Caco-2 (cell line): ENCODE results near the gene OSBPL8. TPM values are rescaled to one million over a fixed set of nuclear protein-coding genes. Genes with fewer than 3 reads are reported as not detected.

Source experiments
- BruUV-seq: library from RNA; stranded (reverse); fragments of 400-500 nt; replicated peaks from 2 replicates; lab custom pipeline; 2021; lab: Mats Ljungman, UMichigan
- CTCF ChIA-PET: fragments of 300-600 bp; sonication (Branson Sonifier 250); formaldehyde crosslinking; loops from one replicate; lab custom pipeline; 2022; ENCODE audit warnings: antibody characterized with exemption; lab: Charles Lee
- POLR2A ChIA-PET: fragments of 300-600 bp; sonication (Branson Sonifier 250); formaldehyde crosslinking; loops from one replicate; lab custom pipeline; 2022; ENCODE audit warnings: antibody characterized with exemption; lab: Charles Lee
- DNase-seq, 2 experiments: peaks; one replicate each; pipeline versions ENCODE4 v3.0.0 to v3.0.0-alpha.2; 2020 to 2022
- H3K27me3 ChIP-seq: replicated peaks from 2 replicates; pipeline ENCODE4 v1.6.0; 2011; ENCODE audit warnings: low read length; ENCODE audit not compliant: control insufficient read depth, insufficient read depth
- H3K36me3 ChIP-seq: 2 replicates; pipeline ENCODE4 v1.5.1; 2011; ENCODE audit warnings: low read length; ENCODE audit not compliant: control insufficient read depth, insufficient read depth
- H3K4me1 ChIP-seq: fragments of 250-450 bp; sonication (Bioruptor Pico); 2 replicates; pipeline ENCODE4 v1.5.1; 2020; ENCODE audit warnings: mild to moderate bottlenecking
- H3K4me3 ChIP-seq: 2 replicates; pipeline ENCODE4 v1.5.1; 2011; ENCODE audit warnings: low read depth, mild to moderate bottlenecking, control low read depth, low read length
- H3K9me3 ChIP-seq: fragments of 250-450 bp; sonication (Bioruptor Pico); 2 replicates; pipeline ENCODE4 v1.5.1; 2020; ENCODE audit warnings: mild to moderate bottlenecking, moderate library complexity
- H3K27ac Mint-ChIP-seq: one replicate; pipeline ENCODE4 v1.8.0; 2022; ENCODE audit warnings: mixed read lengths; ENCODE audit not compliant: unreplicated experiment
- H3K27me3 Mint-ChIP-seq: one replicate; pipeline ENCODE4 v1.8.0; 2022; ENCODE audit warnings: mixed read lengths; ENCODE audit not compliant: insufficient read depth, unreplicated experiment
- H3K36me3 Mint-ChIP-seq: one replicate; pipeline ENCODE4 v1.8.0; 2022; ENCODE audit warnings: mild to moderate bottlenecking, mixed read lengths; ENCODE audit not compliant: insufficient read depth, unreplicated experiment
- H3K4me1 Mint-ChIP-seq: one replicate; pipeline ENCODE4 v1.8.0; 2022; ENCODE audit warnings: low read depth, mixed read lengths; ENCODE audit not compliant: unreplicated experiment
- H3K4me3 Mint-ChIP-seq: one replicate; pipeline ENCODE4 v1.8.0; 2022; ENCODE audit warnings: mild to moderate bottlenecking, moderate library complexity, mixed read lengths; ENCODE audit not compliant: unreplicated experiment
- H3K9me3 Mint-ChIP-seq: one replicate; pipeline ENCODE4 v1.8.0; 2022; ENCODE audit warnings: mixed read lengths; ENCODE audit not compliant: unreplicated experiment
- CTCF ChIP-seq, 2 experiments: fragments of 200-600 bp in 1 of 2; IDR thresholded peaks; 1 replicate in 1 of 2; 2 replicates in 1 of 2; pipeline versions ENCODE4 v1.5.1 to v1.8.0; 2011 to 2022; ENCODE audit warnings: antibody characterized with exemption in 1 of 2, control low read depth in 1 of 2, inconsistent platforms in 1 of 2, low read depth in 1 of 2, low read length in 1 of 2, mild to moderate bottlenecking in 1 of 2, moderate library complexity in 1 of 2; ENCODE audit not compliant: insufficient read depth in 1 of 2, severe bottlenecking in 1 of 2, unreplicated experiment in 1 of 2
- intact Hi-C: fragments of 100-400 bp; cut with micrococcal nuclease; formaldehyde crosslinking; loops from one replicate; pipeline ENCODE4 v1.10.0; 2022; ENCODE audit not compliant: unreplicated experiment
- total RNA-seq: library from RNA; stranded (reverse); gene quantifications from 2 replicates; pipeline ENCODE4 v1.2.3, GENCODE V29; 2022

OSBPL8 gene
- total RNA-seq, 1 experiment from 2014 or later, result 50.0 TPM

- Histone ChIP-seq H3K27me3 (no peaks in the 10 kb centered on the region), H3K9me3 (no peaks in the 10 kb centered on the region), H3K4me3 (no peak overlapping the region), H3K36me3 (no peaks in the 10 kb centered on the region), H3K4me1 (0 out of 2 replicates have a peak, but pooled peaks cover 3% of the 10 kb centered on the region)
- ChIA-PET CTCF (interaction anchor here (0.6 kb wide), 1 partner anchor 160 kb away, joined by 3 read pairs; no protein-coding TSS in a partner anchor), POLR2A (no interaction called here)
- Mint-ChIP-seq H3K4me1 (no peaks in the 10 kb centered on the region), H3K27me3 (no peaks in the 10 kb centered on the region), H3K4me3 (no peak overlapping the region), H3K36me3 (no peaks in the 10 kb centered on the region), H3K27ac (no peak overlapping the region), H3K9me3 (no peaks in the 10 kb centered on the region)
- TF ChIP-seq CTCF (IDR thresholded peaks at IDR 0.05; ENCODE audit: insufficient read depth in 1 of 2, low read depth in 1 of 2, low read length in 1 of 2, severe bottlenecking in 1 of 2, unreplicated experiment in 1 of 2), result no peak
- DNase-seq, result no peak
- intact Hi-C loops, result no loop called here
- BruUV-seq, result no TSS peak
Observed at GRCh38 chr12:76470028-76470939, 89.3 kb downstream of the OSBPL8 start.

GRCh38 chr12:76464631-76465166 is 94.9 kb downstream of the OSBPL8 start:
- Histone ChIP-seq H3K4me3 (no peak overlapping the region), H3K27me3 (no peaks in the 10 kb centered on the region), H3K36me3 (no peaks in the 10 kb centered on the region), H3K4me1 (no peaks in the 10 kb centered on the region), H3K9me3 (no peaks in the 10 kb centered on the region)
- ChIA-PET CTCF (no interaction called here), POLR2A (no interaction called here)
- intact Hi-C loops, result loop anchor here (5.0 kb wide), 1 partner anchor 123 kb away; no protein-coding TSS in a partner anchor
- Mint-ChIP-seq H3K4me1 (peaks cover 12% of the 10 kb centered on the region), H3K4me3 (no peak overlapping the region), H3K36me3 (no peaks in the 10 kb centered on the region), H3K27me3 (no peaks in the 10 kb centered on the region), H3K27ac (no peak overlapping the region), H3K9me3 (no peaks in the 10 kb centered on the region)
- TF ChIP-seq CTCF (IDR thresholded peaks at IDR 0.05; ENCODE audit: insufficient read depth in 1 of 2, low read depth in 1 of 2, low read length in 1 of 2, severe bottlenecking in 1 of 2, unreplicated experiment in 1 of 2), result no peak
- no TSS peak for BruUV-seq
- no peak for DNase-seq

- DNase-seq, result no peak
- Mint-ChIP-seq H3K9me3 (no peaks in the 10 kb centered on the region), H3K4me1 (peaks cover 12% of the 10 kb centered on the region), H3K27me3 (no peaks in the 10 kb centered on the region), H3K4me3 (no peak overlapping the region), H3K27ac (no peak overlapping the region), H3K36me3 (no peaks in the 10 kb centered on the region)
- no TSS peak for BruUV-seq
- POLR2A ChIA-PET, result no interaction called here
- CTCF ChIA-PET, result no interaction called here
- intact Hi-C loops, result loop anchor here (5.0 kb wide), 1 partner anchor 125 kb away; no protein-coding TSS in a partner anchor
- Histone ChIP-seq H3K9me3 (no peaks in the 10 kb centered on the region), H3K27me3 (no peaks in the 10 kb centered on the region), H3K4me3 (no peak overlapping the region), H3K36me3 (no peaks in the 10 kb centered on the region), H3K4me1 (no peaks in the 10 kb centered on the region)
- TF ChIP-seq CTCF (IDR thresholded peaks at IDR 0.05; ENCODE audit: insufficient read depth in 1 of 2, low read depth in 1 of 2, low read length in 1 of 2, severe bottlenecking in 1 of 2, unreplicated experiment in 1 of 2), result no peak
Observed at GRCh38 chr12:76462668-76463224, 96.8 kb downstream of the OSBPL8 start.
